ENCODE results near the gene CD163L1. TPM values are rescaled to one million over a fixed set of nuclear protein-coding genes. Genes with fewer than 3 reads are reported as not detected.

CD163L1 gene
- total RNA-seq, 1 experiment from 2014 or later = 27.0 TPM

DNA sequence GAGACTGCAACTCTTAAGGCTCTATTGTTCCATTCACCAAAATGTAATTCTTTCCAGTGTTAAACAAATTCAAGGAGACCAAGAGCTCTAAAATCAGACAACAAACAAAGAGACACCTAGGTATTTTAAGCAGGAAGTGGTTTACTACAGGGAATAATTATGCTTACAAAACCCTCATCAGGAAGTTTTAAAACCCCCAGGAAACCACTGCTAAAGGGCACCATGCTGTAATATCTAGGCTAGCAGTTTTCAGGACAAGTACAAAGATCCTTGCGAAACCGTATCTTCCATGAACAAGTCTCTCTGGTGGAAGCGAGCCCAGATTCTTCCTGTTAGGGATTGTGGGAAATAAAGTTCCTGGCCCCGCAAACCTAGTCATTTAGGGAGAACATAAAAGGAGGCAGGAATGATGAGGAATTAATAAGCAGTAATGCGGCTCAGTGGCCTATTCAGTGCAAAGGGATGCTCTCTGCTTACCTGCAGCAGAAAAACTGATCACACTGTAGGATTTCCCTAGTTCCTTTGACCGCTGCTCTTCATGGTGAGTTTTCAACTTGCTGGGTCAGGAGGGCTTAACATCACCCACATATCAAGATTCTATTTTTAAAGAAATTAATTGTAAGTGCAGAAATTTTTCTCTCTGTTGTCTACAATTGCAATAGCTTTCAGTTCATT is 97.3 kb downstream of the CD163L1 start:
- DNase-seq (ENCODE audit: low read depth, low spot score) = no peak
- H3K36me3 ChIP-seq (ENCODE audit: control insufficient read depth in 1 of 2, insufficient read depth in 2 of 2, low read length in 2 of 2) = no peaks in the 10 kb centered on the region
- H3K27ac ChIP-seq (ENCODE audit: low read depth, low read length) = no peak overlapping the region
- H3K4me2 ChIP-seq (ENCODE audit: low read length) = no peak overlapping the region
- CTCF ChIA-PET = no interaction called here
- H3K9me2 ChIP-seq (ENCODE audit: insufficient read depth) = no peaks in the 10 kb centered on the region
- no peaks in the 10 kb centered on the region for H3K27me3 ChIP-seq (ENCODE audit: insufficient read depth, low read length)
- no TSS peak for BruUV-seq (replicated peaks)
- no peak for TF ChIP-seq EZH2 (IDR thresholded peaks at IDR 0.05)
- no peak for TF ChIP-seq SIN3A (IDR thresholded peaks at IDR 0.05; ENCODE audit: low read depth)
- no peak for TF ChIP-seq ELF1 (IDR thresholded peaks at IDR 0.05; ENCODE audit: borderline replicate concordance, low read depth)
- TF ChIP-seq FOSL1 (IDR thresholded peaks at IDR 0.05; ENCODE audit: low read depth) = no peak
- no peak for TF ChIP-seq YY1 (IDR thresholded peaks at IDR 0.05; ENCODE audit: extremely low read depth, insufficient replicate concordance, low read depth, low read length)
- TF ChIP-seq, protein P1, sequence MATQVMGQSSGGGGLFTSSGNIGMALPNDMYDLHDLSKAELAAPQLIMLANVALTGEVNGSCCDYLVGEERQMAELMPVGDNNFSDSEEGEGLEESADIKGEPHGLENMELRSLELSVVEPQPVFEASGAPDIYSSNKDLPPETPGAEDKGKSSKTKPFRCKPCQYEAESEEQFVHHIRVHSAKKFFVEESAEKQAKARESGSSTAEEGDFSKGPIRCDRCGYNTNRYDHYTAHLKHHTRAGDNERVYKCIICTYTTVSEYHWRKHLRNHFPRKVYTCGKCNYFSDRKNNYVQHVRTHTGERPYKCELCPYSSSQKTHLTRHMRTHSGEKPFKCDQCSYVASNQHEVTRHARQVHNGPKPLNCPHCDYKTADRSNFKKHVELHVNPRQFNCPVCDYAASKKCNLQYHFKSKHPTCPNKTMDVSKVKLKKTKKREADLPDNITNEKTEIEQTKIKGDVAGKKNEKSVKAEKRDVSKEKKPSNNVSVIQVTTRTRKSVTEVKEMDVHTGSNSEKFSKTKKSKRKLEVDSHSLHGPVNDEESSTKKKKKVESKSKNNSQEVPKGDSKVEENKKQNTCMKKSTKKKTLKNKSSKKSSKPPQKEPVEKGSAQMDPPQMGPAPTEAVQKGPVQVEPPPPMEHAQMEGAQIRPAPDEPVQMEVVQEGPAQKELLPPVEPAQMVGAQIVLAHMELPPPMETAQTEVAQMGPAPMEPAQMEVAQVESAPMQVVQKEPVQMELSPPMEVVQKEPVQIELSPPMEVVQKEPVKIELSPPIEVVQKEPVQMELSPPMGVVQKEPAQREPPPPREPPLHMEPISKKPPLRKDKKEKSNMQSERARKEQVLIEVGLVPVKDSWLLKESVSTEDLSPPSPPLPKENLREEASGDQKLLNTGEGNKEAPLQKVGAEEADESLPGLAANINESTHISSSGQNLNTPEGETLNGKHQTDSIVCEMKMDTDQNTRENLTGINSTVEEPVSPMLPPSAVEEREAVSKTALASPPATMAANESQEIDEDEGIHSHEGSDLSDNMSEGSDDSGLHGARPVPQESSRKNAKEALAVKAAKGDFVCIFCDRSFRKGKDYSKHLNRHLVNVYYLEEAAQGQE (IDR thresholded peaks at IDR 0.05; ENCODE audit: low read depth) = no peak
- TF ChIP-seq POLR2AphosphoS5 (IDR thresholded peaks at IDR 0.05; ENCODE audit: low read depth, low read length) = no peak
- no peak for TF ChIP-seq CEBPB (IDR thresholded peaks at IDR 0.05; ENCODE audit: low read depth)
- no peak for TF ChIP-seq TCF7L2 (IDR thresholded peaks at IDR 0.05; ENCODE audit: borderline replicate concordance, extremely low read depth, insufficient read depth, insufficient read length)
- TF ChIP-seq JUND (IDR thresholded peaks at IDR 0.05) = no peak
- TF ChIP-seq POLR2A (IDR thresholded peaks at IDR 0.05; ENCODE audit: borderline replicate concordance, extremely low read depth, insufficient read depth, insufficient read length) = no peak
- no peak for TF ChIP-seq ZFX (IDR thresholded peaks at IDR 0.05)
- TF ChIP-seq, protein P2, sequence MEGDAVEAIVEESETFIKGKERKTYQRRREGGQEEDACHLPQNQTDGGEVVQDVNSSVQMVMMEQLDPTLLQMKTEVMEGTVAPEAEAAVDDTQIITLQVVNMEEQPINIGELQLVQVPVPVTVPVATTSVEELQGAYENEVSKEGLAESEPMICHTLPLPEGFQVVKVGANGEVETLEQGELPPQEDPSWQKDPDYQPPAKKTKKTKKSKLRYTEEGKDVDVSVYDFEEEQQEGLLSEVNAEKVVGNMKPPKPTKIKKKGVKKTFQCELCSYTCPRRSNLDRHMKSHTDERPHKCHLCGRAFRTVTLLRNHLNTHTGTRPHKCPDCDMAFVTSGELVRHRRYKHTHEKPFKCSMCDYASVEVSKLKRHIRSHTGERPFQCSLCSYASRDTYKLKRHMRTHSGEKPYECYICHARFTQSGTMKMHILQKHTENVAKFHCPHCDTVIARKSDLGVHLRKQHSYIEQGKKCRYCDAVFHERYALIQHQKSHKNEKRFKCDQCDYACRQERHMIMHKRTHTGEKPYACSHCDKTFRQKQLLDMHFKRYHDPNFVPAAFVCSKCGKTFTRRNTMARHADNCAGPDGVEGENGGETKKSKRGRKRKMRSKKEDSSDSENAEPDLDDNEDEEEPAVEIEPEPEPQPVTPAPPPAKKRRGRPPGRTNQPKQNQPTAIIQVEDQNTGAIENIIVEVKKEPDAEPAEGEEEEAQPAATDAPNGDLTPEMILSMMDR (IDR thresholded peaks at IDR 0.05 in 2 of 3, conservative IDR thresholded peaks at IDR 0.05 in 1 of 3; ENCODE audit: borderline replicate concordance in 1 of 3, insufficient read depth in 1 of 3, low read depth in 2 of 3, low read length in 2 of 3) = no peak
- TF ChIP-seq ZNF274 (IDR thresholded peaks at IDR 0.05; ENCODE audit: low read depth, low read length) = no peak
- TF ChIP-seq RAD21 (IDR thresholded peaks at IDR 0.05; ENCODE audit: low read depth) = no peak
- TF ChIP-seq, protein P3, sequence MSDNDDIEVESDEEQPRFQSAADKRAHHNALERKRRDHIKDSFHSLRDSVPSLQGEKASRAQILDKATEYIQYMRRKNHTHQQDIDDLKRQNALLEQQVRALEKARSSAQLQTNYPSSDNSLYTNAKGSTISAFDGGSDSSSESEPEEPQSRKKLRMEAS (IDR thresholded peaks at IDR 0.05) = no peak
- TF ChIP-seq SRF (IDR thresholded peaks at IDR 0.05; ENCODE audit: low read depth) = no peak
- intact Hi-C loops (cut with micrococcal nuclease) = no loop called here
- ATAC-seq = no peak
- POLR2A ChIA-PET = no interaction called here
- RAD21 ChIA-PET (ENCODE audit: low non-redundant PET in 1 of 2, low total read pairs in 2 of 2, uncharacterized antibody in 2 of 2, unreplicated experiment in 2 of 2) = no interaction called here
- no peaks in the 10 kb centered on the region for H4K20me1 ChIP-seq (ENCODE audit: insufficient read depth)
- no peaks in the 10 kb centered on the region for H3K79me2 ChIP-seq (ENCODE audit: insufficient read depth, low read length)
- no peak overlapping the region for H3K9ac ChIP-seq (ENCODE audit: low read length)
- H2AFZ ChIP-seq (ENCODE audit: low read depth, low read length, poor library complexity, severe bottlenecking) = no peak overlapping the region
- no peaks in the 10 kb centered on the region for H3K4me1 ChIP-seq (ENCODE audit: control insufficient read depth in 1 of 2, insufficient read depth in 2 of 2, low read length in 2 of 2)
- H3K9me3 ChIP-seq (ENCODE audit: control insufficient read depth in 1 of 2, insufficient read depth in 1 of 2, low read depth in 1 of 2, low read length in 2 of 2) = no peaks in the 10 kb centered on the region
- H3K4me3 ChIP-seq (replicated peaks in 1 of 2; ENCODE audit: low read depth in 1 of 2, low read length in 2 of 2) = no peak overlapping the region

All from HCT116 (cell line).